Adrenal gland (tissue), 12 donors: ENCODE data around the gene ZCCHC14. TPM values are rescaled to one million over a fixed set of nuclear protein-coding genes. Genes with fewer than 3 reads are reported as not detected.
A peak's percentile ranks its signal among the peaks of the same experiment; 100 is the strongest.
"Not testable (repeated sequence)": the region's sequence is repeated elsewhere in the genome, so short reads cannot be mapped to it uniquely, and the experiment has no call there.

Experiments used
- DNase-seq, 7 donors: peaks; one replicate each; pipeline ENCODE4 v3.0.0-alpha.2; 2019 to 2020
- H3K27ac ChIP-seq, 5 donors: fragments of 200-600 bp; sonication (generic) in 4 of 5; 1 replicate in 3 of 5; 2 replicates in 2 of 5; pipeline versions ENCODE4 v1.5.1 to v1.8.0; 2016 to 2020; ENCODE audit warnings: mild to moderate bottlenecking in 1 of 5
- H3K27me3 ChIP-seq: fragments of 200-600 bp; 2 replicates; pipeline ENCODE4 v1.8.0; 2021
- H3K36me3 ChIP-seq, 2 donors: fragments of 200-600 bp; replicated peaks in 1 of 2; 1 replicate in 1 of 2; 2 replicates in 1 of 2; pipeline versions ENCODE4 v1.5.1 to v1.8.0; 2018 to 2022
- H3K4me1 ChIP-seq, 2 donors: fragments of 200-600 bp; replicated peaks in 1 of 2; 1 replicate in 1 of 2; 2 replicates in 1 of 2; pipeline versions ENCODE4 v1.5.1 to v1.8.0; 2018 to 2021
- H3K4me3 ChIP-seq, 4 donors: fragments of 200-600 bp; sonication (generic) in 3 of 4; one replicate each; pipeline ENCODE4 v1.5.1; 2016 to 2018
- H3K9me3 ChIP-seq, 3 donors: fragments of 200-600 bp; sonication (generic) in 1 of 3; replicated peaks in 1 of 3; 1 replicate in 2 of 3; 2 replicates in 1 of 3; pipeline versions ENCODE4 v1.5.1 to v1.8.0; 2016 to 2021
- CTCF ChIP-seq, 6 experiments: fragments of 450-650 bp in 4 of 6; fragments of 200-600 bp in 2 of 6; sonication (generic) in 1 of 6; IDR thresholded peaks; 1 replicate in 5 of 6; 2 replicates in 1 of 6; pipeline versions ENCODE4 v1.5.1 to v1.8.0; 2016 to 2021; ENCODE audit warnings: antibody characterized with exemption in 6 of 6, mild to moderate bottlenecking in 2 of 6, moderate library complexity in 1 of 6
- POLR2A ChIP-seq, 2 donors: fragments of 450-650 bp; IDR thresholded peaks; one replicate each; pipeline ENCODE4 v1.6.1; 2017; ENCODE audit warnings: antibody characterized with exemption in 2 of 2, mild to moderate bottlenecking in 2 of 2, moderate library complexity in 1 of 2
- WGBS, 4 donors: extraction: QIAGEN DNeasy Blood & Tissue Kit in 2 of 4; methylation state at CpG; one replicate each; pipeline versions ENCODE4 v1.1.5 to v1.1.7; 2013 to 2017; 5-methylcytosine and 5-hydroxymethylcytosine counted together
- intact Hi-C, 2 donors: fragments of 100-400 bp; cut with DNase I; formaldehyde crosslinking; loops; one replicate each; pipeline versions ENCODE4 v1.14.1 to v1.15.0; 2022 to 2023
- polyA plus RNA-seq, 3 donors: library from polyadenylated mRNA; stranded (reverse); fragments of 200-250 nt in 2 of 3; fragments of 350-450 nt in 1 of 3; fragmentation: Illumina TruSeq in 1 of 3; extraction: RNeasy Lipid Tissue Mini Kit (QIAGEN cat#74804) in 1 of 3; gene quantifications; one replicate each; pipeline ENCODE4 v1.2.3, GENCODE V29; 2013 to 2014
- total RNA-seq, 9 donors: library from RNA; depleted of rRNA in 4 of 9; stranded (reverse); fragments of >200 nt in 4 of 9; fragments of 120-200 nt in 1 of 9; fragmentation: NEBNext Ultra II Directional in 1 of 9; extraction: Animal tissue kit (Norgen Biotek cat#: 25700) in 1 of 9; gene quantifications; one replicate each; pipeline versions ENCODE4 v1.1.0 to v1.2.4, GENCODE V29; 2013 to 2023
- donor health status: healthy with polysubstance abuse.
- donor health status: Bipolar disorder and iron deficiency.
- donor health status: DM: yes; HTN: yes; CAD: no.
- donor health status: DM: no; HTN: no; CAD: no.
- donor health status: DM: no; HTN: no; CAD: no.
- donor health status: DM: yes; HTN: yes; CAD: no.

ZCCHC14 gene
- total and polyA plus RNA-seq, 12 donors: 10.6 to 49.8 (median 28.7) TPM

GRCh38 chr16:87524407-87524806 is 31.6 kb upstream of the ZCCHC14 start:
- H3K4me1 ChIP-seq: no peaks in the 10 kb centered on the region
- 61 to 80% (median 70%) methylated on average over 4 of the region's 4 CpGs for WGBS, 4 donors
- no peak for DNase-seq

GRCh38 chr16:87523605-87524004 is 30.8 kb upstream of the ZCCHC14 start:
- H3K4me1 ChIP-seq, H3K4me3 ChIP-seq, H3K9me3 ChIP-seq, H3K36me3 ChIP-seq, intact Hi-C loops, H3K27ac ChIP-seq, DNase-seq, H3K27me3 ChIP-seq: not testable (repeated sequence)
- WGBS, 4 donors: 85 to 91% (median 90%) methylated on average over 6 of the region's 6 CpGs

More at GRCh38 chr16:87524407-87524806, 31.6 kb upstream of the ZCCHC14 start:
- H3K27me3 ChIP-seq: no peaks in the 10 kb centered on the region
- H3K27ac ChIP-seq: no peak overlapping the region
- no peaks in the 10 kb centered on the region for H3K36me3 ChIP-seq
- intact Hi-C loops: no loop called here
- H3K4me3 ChIP-seq: no peak overlapping the region
- no peaks in the 10 kb centered on the region for H3K9me3 ChIP-seq
- TF ChIP-seq CTCF (IDR thresholded peaks at IDR 0.05) (no peak), POLR2A (IDR thresholded peaks at IDR 0.05) (no peak)

- H3K27me3 ChIP-seq, H3K9me3 ChIP-seq, H3K4me1 ChIP-seq, DNase-seq, intact Hi-C loops, H3K4me3 ChIP-seq, H3K36me3 ChIP-seq: not testable (repeated sequence)
- peak overlapping the region in 2 of 5 donors; percentile 16 to 38 for H3K27ac ChIP-seq
- 73 to 89% (median 77%) methylated on average over 6 to 7 of the region's 7 CpGs for WGBS, 4 donors
Measured at GRCh38 chr16:87521764-87522163, 28.9 kb upstream of the ZCCHC14 start.

- WGBS, 4 donors: 45 to 59% (median 56%) methylated on average over 4 of the region's 4 CpGs
- intact Hi-C loops, H3K27me3 ChIP-seq, H3K4me3 ChIP-seq, H3K36me3 ChIP-seq, H3K4me1 ChIP-seq, H3K9me3 ChIP-seq, DNase-seq: not testable (repeated sequence)
- peak overlapping the region in 1 of 5 donors; percentile 55 for H3K27ac ChIP-seq
Measured at GRCh38 chr16:87519170-87519569, 26.3 kb upstream of the ZCCHC14 start.

- intact Hi-C loops, H3K27me3 ChIP-seq, H3K4me1 ChIP-seq, H3K36me3 ChIP-seq, H3K4me3 ChIP-seq, H3K9me3 ChIP-seq: not testable (repeated sequence)
- DNase-seq: peak in 6 of 7 donors; percentile 74 to 89 (median 80)
- WGBS, 4 donors: 62 to 71% (median 70%) methylated on average over 7 to 21 of the region's 21 CpGs
- H3K27ac ChIP-seq: peak overlapping the region in 2 of 5 donors; percentile 22 to 55
Measured at GRCh38 chr16:87518430-87519051, 25.7 kb upstream of the ZCCHC14 start.

GRCh38 chr16:87517610-87518429 is 25.0 kb upstream of the ZCCHC14 start:
- H3K4me1 ChIP-seq, H3K27me3 ChIP-seq, intact Hi-C loops, H3K36me3 ChIP-seq, H3K4me3 ChIP-seq, DNase-seq, H3K9me3 ChIP-seq: not testable (repeated sequence)
- whole genome bisulfite sequencing, 4 donors: 72 to 79% (median 77%) methylated on average over 9 to 30 of the region's 34 CpGs
- peak overlapping the region in 2 of 5 donors; percentile 22 to 55 for H3K27ac ChIP-seq
